Omental fat pad (tissue), 4 donors: ENCODE measurements around the gene INCA1. TPM values are rescaled to one million over a fixed set of nuclear protein-coding genes. Genes with fewer than 3 reads are reported as not detected.
"Not testable (repeated sequence)": the region's sequence is repeated elsewhere in the genome, so short reads cannot be mapped to it uniquely, and the experiment has no call there.

Experiments
- ATAC-seq: fragments of 150-250 bp; one replicate; pipeline ENCODE4 v1.9.1; 2016; ENCODE audit warnings: mild to moderate bottlenecking, moderate library complexity; ENCODE audit not compliant: low FRiP score
- DNase-seq: peaks from one replicate; pipeline ENCODE4 v3.0.0-alpha.2; 2019; ENCODE audit warnings: low spot score
- total RNA-seq, 4 donors: library from RNA; depleted of rRNA; stranded (reverse); fragments of >200 nt; gene quantifications; one replicate each; pipeline ENCODE4 v1.1.0, GENCODE V29; 2016
- TF ChIP-seq, protein P1 (sequence below), 3 donors: fragments of 450-650 bp; IDR thresholded peaks; one replicate each; pipeline ENCODE4 v1.5.1; 2016 to 2017; ENCODE audit warnings: antibody characterized with exemption in 3 of 3, mild to moderate bottlenecking in 3 of 3, moderate library complexity in 2 of 3

The INCA1 gene
- total RNA-seq, 4 donors from 2014 or later, result 1.0 to 1.4 (median 1.3) TPM; not detected in 1

DNA sequence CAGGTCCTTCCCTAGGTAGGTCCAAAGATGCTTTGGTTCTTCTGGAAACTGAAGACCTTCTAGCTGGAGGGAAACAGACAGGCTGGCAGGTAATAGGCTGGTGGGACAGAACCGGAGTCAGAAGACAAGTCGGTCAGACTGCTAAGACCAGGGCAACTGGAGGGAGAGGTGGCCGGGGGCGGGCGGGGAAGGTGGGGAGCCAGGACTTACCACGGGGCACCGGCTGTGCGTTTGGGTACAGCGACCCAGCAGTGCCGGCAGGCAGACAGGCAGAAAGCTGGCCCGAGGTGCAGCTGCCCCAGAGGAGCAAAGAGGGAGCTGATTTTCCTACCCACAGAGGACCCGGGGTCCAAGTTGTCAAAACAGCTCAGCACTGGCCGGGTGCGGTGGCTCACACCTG is 37.3 kb upstream of the INCA1 start:
- TF ChIP-seq, protein P1, sequence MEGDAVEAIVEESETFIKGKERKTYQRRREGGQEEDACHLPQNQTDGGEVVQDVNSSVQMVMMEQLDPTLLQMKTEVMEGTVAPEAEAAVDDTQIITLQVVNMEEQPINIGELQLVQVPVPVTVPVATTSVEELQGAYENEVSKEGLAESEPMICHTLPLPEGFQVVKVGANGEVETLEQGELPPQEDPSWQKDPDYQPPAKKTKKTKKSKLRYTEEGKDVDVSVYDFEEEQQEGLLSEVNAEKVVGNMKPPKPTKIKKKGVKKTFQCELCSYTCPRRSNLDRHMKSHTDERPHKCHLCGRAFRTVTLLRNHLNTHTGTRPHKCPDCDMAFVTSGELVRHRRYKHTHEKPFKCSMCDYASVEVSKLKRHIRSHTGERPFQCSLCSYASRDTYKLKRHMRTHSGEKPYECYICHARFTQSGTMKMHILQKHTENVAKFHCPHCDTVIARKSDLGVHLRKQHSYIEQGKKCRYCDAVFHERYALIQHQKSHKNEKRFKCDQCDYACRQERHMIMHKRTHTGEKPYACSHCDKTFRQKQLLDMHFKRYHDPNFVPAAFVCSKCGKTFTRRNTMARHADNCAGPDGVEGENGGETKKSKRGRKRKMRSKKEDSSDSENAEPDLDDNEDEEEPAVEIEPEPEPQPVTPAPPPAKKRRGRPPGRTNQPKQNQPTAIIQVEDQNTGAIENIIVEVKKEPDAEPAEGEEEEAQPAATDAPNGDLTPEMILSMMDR (IDR thresholded peaks at IDR 0.05), result no peak
- no peak for ATAC-seq
- DNase-seq, result no peak

DNA sequence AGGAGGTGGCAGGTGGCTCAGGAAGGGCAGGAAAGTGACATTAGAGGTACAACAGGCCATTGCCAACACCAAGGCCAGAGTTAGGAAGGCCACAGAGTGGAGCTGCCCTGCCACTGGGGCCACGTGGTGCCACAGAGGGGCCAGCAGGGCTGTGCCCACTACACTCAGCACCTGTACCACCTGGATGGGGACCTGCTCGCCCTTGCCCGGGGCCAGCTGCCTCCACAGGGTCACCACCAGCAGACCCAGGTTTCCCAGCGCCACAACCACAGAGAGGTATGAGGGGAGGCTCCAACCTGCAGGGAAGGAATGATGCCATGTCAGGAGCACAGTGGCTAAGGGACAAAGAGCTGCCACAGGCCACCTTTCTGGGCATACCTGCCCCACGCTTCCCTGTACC is 36.7 kb upstream of the INCA1 start:
- DNase-seq (no peak), ATAC-seq (no peak)
- TF ChIP-seq, protein P1 (IDR thresholded peaks at IDR 0.05), result no peak

DNA sequence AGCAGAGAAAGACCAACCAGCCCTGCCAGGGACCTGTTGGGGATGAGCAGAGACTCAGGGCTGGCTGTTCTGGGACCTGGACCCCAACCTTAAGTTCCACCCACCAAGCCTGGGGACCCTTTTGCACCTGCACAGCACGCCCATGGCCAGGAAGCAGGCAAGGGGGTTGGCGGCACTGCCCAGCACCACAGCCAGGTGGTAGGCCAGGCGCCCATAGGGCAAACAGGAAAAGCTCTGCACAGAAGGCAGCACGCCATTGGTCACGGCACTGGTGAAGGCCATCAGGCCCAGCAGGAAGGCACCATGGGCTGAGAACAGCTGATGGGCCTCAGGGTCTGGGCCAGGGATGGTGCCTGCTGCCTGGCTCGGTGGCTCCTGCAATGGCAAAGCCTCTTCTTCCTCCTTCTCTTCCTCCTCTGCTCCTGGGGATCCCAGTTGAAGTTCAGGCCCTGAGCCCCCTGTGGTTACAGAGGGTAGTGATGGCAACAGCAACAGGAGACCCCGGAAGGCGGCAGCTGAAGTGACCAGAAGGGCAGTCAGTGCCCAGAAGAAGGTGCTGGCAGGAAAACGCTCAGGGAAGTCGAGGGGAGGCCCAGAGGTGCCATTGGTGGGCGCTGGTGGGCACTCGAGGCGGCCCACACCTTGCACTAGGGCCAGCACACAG is 36.2 kb upstream of the INCA1 start:
- DNase-seq (no peak), ATAC-seq (no peak)
- TF ChIP-seq, protein P1 (IDR thresholded peaks at IDR 0.05), result no peak

DNA sequence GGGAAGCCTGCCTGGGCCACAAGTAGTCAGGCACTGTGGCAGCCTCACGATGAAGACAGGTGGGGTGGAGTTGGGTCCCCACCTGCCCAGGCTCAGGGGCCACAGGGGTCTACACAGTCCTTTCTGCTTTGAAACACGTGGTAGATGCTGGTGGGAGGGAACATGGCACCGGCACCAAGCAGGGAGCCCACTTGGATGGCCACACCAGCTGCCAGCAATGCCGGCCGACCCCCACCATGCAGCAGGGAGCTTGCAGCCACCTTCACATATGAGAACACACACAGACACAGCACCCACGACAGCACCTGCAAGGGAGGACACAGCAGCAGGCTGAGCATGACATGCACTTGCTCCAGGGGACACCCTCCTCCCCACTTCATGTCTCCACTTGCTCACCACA is 35.5 kb upstream of the INCA1 start:
- ATAC-seq (no peak), DNase-seq (no peak)
- TF ChIP-seq, protein P1 (IDR thresholded peaks at IDR 0.05), result no peak

DNA sequence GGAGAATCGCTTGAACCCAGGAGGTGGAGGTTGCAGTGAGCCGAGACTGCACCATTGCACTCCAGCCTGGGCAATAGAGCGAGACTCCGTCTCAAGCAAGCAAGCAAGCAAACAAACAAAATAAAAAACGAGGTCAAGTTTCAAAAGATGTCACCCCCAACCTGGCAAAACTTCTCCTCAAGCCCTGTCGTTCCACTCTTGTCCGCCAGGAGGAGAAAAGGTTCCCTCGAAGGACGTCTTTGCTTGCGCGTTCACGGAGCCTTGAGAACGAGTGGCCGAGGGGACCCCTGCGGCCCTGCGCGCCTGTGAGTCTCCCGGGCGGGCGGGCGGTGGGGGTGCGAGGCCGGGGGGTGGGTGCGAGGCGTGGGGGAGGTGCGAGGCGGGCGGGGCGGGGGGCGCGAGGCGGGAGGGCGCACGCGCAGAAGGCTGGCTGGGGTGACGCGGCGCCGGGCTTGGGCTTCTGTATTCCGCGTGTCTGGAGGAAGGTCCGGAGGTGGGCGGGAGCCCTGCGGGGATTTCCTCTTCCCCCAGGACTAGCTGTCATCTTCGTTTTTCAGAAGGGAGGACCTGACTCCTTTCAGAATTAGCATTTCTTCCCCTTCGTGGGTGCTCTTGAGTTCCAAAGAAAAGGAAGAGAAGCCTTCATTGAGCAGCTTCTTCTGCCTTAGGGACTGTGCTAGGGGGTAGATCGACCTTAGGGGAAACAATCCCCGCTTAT is 34.2 kb upstream of the INCA1 start:
- TF ChIP-seq, protein P1 (IDR thresholded peaks at IDR 0.05), result peak in 1 of 3 donors; percentile 26
- ATAC-seq (peak; percentile 77), DNase-seq (peak; percentile 79)

DNA sequence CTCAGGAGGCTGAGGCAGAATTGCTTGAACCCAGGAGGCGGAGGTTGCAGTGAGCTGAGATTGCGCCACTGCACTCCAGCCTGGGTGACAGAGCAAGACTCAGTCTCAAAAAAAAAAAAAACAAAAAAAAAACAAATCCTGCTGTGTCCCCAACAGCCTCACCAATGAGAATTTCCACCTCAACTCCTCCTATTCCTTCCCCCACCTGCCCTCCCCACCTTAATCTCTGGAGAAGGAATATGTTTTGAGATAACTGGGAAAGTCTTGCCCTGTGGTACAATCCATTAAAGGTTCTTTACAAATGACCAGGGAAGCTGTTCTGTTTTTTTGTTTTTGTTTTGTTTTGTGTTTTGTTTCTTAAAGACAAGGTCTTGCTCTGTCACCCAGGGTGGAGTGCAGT is 32.8 kb upstream of the INCA1 start:
- ATAC-seq, result not testable (repeated sequence)

DNA sequence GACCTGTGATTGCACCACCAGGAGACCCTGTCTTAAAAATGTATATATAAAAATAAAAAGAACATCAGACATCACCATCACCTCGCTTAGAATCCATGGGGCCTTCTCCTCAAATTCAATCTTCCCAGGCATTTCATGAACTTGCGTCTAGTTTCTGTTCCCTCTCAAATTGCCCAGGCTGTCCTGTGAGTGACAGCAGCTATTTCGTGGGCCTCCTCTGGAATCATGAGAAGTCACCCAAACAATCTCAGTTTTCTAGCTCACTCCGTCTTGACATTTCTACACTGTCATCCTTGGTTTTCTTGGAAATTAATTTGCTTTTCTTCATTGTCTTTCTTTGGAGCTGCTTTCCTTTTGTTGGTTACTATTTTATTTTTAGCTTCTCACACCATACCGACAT is 30.6 kb upstream of the INCA1 start:
- TF ChIP-seq, protein P1 (IDR thresholded peaks at IDR 0.05), result no peak
- ATAC-seq (no peak), DNase-seq (no peak)

More for the DNA sequence above, 32.8 kb upstream of the INCA1 start:
- DNase-seq, result not testable (repeated sequence)
